DOHH2 (cell line): ENCODE results near the gene NHLH1.

ENCODE experiments used
- H3F3A ChIP-seq: fragments of 200-600 bp; sonication (generic), shearing (Covaris generic); 2 replicates; pipeline ENCODE4 v1.6.0; 2016; ENCODE audit warnings: antibody characterized with exemption, mild to moderate bottlenecking; ENCODE audit not compliant: control insufficient read depth, insufficient read depth
- H3K27ac ChIP-seq: fragments of 200-600 bp; sonication (generic); 2 replicates; pipeline ENCODE4 v1.5.1; 2014; ENCODE audit warnings: low read depth, mild to moderate bottlenecking, low read length, moderate library complexity
- H3K27me3 ChIP-seq: fragments of 200-600 bp; sonication (generic); 2 replicates; pipeline ENCODE4 v1.6.1; 2014; ENCODE audit warnings: mild to moderate bottlenecking, low read length, mixed read lengths; ENCODE audit not compliant: control insufficient read depth
- H3K36me3 ChIP-seq: fragments of 200-600 bp; sonication (generic); 2 replicates; pipeline ENCODE4 v1.6.1; 2014; ENCODE audit warnings: mild to moderate bottlenecking, low read length, moderate library complexity, mixed read lengths; ENCODE audit not compliant: control insufficient read depth
- H3K4me1 ChIP-seq: fragments of 200-600 bp; sonication (generic); 2 replicates; pipeline ENCODE4 v1.6.1; 2014; ENCODE audit warnings: mild to moderate bottlenecking, low read length, mixed read lengths; ENCODE audit not compliant: control insufficient read depth
- H3K4me2 ChIP-seq: fragments of 200-600 bp; sonication (generic); 2 replicates; pipeline ENCODE4 v1.6.0; 2014; ENCODE audit warnings: mild to moderate bottlenecking, low read length, moderate library complexity
- H3K4me3 ChIP-seq: fragments of 200-600 bp; sonication (generic); 2 replicates; pipeline ENCODE4 v1.5.1; 2014; ENCODE audit warnings: mild to moderate bottlenecking, low read length, mixed read lengths
- H3K79me2 ChIP-seq: fragments of 200-600 bp; sonication (generic); 2 replicates; pipeline ENCODE4 v1.6.1; 2014; ENCODE audit warnings: mild to moderate bottlenecking, low read length, mixed read lengths; ENCODE audit not compliant: control insufficient read depth
- H3K9me2 ChIP-seq: fragments of 200-600 bp; sonication (generic); replicated peaks from 2 replicates; pipeline ENCODE4 v1.6.1; 2014; ENCODE audit warnings: mild to moderate bottlenecking, low read length, mixed read lengths; ENCODE audit not compliant: control insufficient read depth
- H3K9me3 ChIP-seq: fragments of 200-600 bp; sonication (generic); 2 replicates; pipeline ENCODE4 v1.6.1; 2014; ENCODE audit warnings: antibody characterized with exemption, low read length, mixed read lengths; ENCODE audit not compliant: control insufficient read depth, insufficient read depth
- H4K20me1 ChIP-seq: fragments of 200-600 bp; sonication (generic); 2 replicates; pipeline ENCODE4 v1.6.0; 2014; ENCODE audit warnings: low read depth, mild to moderate bottlenecking, antibody characterized with exemption, low read length, moderate library complexity; ENCODE audit not compliant: control insufficient read depth, insufficient read depth
- EZH2phosphoT487 ChIP-seq: fragments of 200-600 bp; sonication (generic); IDR thresholded peaks from 2 replicates; pipeline ENCODE4 v1.6.1; 2017; ENCODE audit warnings: borderline replicate concordance, mild to moderate bottlenecking, antibody characterized with exemption, low read length, moderate library complexity, mixed read lengths
- TF ChIP-seq, protein P1 (sequence below): fragments of 200-600 bp; sonication (generic); IDR thresholded peaks from one replicate; pipeline ENCODE4 v1.5.1; 2014; ENCODE audit warnings: antibody characterized with exemption, mild to moderate bottlenecking, low read depth, low read length; ENCODE audit not compliant: poor library complexity, severe bottlenecking

The NHLH1 gene

DNA sequence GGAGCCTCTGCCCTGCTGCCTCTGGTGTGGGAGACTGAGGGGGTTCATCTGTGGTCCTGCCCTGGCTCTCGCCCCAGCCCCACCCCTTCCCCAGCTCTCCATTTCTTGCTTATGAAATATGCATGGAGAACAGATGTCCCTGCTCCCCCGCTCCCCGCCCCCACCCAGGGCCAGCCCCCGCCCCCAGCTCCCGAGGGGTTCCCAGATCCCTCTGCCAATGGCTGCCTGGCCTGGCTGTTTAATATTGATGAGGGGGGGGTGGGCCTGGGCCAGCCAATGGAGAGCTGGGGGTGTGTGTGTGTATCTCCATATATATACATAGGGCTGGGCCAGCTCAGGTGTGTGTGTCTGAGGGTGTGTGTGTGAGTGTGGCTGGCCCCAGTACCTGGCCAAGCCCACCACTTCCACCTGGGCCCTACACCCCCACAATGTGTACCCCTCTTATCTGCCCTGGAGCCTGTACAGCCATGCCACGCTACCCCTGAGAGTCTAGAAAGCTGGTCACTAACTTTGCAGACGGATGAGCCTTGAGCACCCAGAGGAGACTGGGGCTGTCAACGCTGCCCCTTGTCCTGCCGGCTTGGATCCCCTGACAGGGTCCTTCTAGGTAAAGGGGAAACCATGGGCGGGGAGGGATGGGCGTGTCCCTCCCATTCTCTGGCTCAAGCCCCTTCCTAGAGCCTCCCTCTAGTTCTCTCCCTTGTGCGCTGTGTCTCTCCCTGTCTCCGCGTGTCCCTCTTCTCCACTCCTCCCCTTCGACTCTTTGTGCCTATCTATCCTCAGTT, at the start of gene NHLH1:
Gene NHLH1 (plus strand): TSS at position 341 of the 785 bp plus-strand sequence. CDS start 3,661 bp downstream, outside the sequence.
- Histone ChIP-seq H3K4me3 (no peak within 1 kb of the TSS), H3K79me2 (no peaks in the 10 kb centered on the region), H3K27me3 (peaks cover 20% of the 10 kb centered on the region), H4K20me1 (no peaks in the 10 kb centered on the region), H3K9me3 (no peaks in the 10 kb centered on the region), H3K27ac (no peak within 1 kb of the TSS), H3K4me2 (no peak within 1 kb of the TSS), H3K36me3 (no peaks in the 10 kb centered on the region), H3K9me2 (no peaks in the 10 kb centered on the region), H3K4me1 (no peaks in the 10 kb centered on the region), H3F3A (no peaks in the 10 kb centered on the region)
- TF ChIP-seq, protein P1, sequence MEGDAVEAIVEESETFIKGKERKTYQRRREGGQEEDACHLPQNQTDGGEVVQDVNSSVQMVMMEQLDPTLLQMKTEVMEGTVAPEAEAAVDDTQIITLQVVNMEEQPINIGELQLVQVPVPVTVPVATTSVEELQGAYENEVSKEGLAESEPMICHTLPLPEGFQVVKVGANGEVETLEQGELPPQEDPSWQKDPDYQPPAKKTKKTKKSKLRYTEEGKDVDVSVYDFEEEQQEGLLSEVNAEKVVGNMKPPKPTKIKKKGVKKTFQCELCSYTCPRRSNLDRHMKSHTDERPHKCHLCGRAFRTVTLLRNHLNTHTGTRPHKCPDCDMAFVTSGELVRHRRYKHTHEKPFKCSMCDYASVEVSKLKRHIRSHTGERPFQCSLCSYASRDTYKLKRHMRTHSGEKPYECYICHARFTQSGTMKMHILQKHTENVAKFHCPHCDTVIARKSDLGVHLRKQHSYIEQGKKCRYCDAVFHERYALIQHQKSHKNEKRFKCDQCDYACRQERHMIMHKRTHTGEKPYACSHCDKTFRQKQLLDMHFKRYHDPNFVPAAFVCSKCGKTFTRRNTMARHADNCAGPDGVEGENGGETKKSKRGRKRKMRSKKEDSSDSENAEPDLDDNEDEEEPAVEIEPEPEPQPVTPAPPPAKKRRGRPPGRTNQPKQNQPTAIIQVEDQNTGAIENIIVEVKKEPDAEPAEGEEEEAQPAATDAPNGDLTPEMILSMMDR, result no peak
- no peak for TF ChIP-seq EZH2phosphoT487

DNA sequence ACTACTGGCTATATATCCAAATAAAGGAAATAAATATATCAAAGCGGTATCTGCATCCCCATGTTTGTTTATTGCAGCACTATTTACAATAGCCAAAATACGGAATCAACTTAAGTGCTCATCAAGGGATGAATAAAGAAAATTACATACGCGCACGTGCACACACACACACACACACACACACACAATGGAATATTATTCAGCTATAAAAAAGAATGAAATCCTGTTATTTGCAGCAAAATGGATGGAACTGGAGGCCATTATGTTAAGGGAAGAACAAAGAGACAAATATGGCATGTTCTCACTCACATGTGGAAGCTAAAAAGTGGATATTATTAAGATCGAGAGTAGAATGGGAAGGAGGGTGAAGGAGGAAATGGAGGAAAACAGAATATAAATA, 44.0 kb upstream of the NHLH1 start:
- H3K79me2 ChIP-seq, result peaks cover 23% of the 10 kb centered on the region
- H3K4me1 ChIP-seq, result no peaks in the 10 kb centered on the region
- H3K9me2 ChIP-seq, result no peaks in the 10 kb centered on the region
- H3K36me3 ChIP-seq, result peaks cover 84% of the 10 kb centered on the region
- H3K27me3 ChIP-seq, result no peaks in the 10 kb centered on the region
- no peaks in the 10 kb centered on the region for H3K9me3 ChIP-seq
- peaks cover 2% of the 10 kb centered on the region; the same call in 1 of the 2 replicates for H3F3A ChIP-seq
- H3K4me2 ChIP-seq, result no peak overlapping the region
- no peak overlapping the region for H3K27ac ChIP-seq
- no peak for TF ChIP-seq EZH2phosphoT487
- TF ChIP-seq, protein P1, result no peak
- H4K20me1 ChIP-seq, result no peaks in the 10 kb centered on the region
- H3K4me3 ChIP-seq, result no peak overlapping the region

DNA sequence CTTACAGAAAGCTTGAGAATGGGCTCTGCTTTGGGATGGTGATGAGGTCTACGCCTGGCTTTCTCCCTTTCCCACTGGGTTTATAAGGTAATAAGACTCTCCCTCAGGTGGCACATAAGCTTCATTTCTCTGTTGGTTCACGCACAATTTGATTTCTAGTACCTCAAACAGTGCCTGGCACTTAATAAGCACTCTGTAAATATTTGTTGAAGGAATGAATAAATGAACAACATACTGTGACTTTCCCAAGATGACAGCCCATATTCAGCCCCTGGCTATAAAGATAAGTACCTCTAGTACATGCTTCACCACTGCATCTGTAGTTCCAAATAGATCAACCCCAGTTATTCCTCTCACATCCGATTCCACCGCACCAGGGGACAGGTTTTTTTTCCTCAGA, 41.6 kb upstream of the NHLH1 start:
- H4K20me1 ChIP-seq, result no peaks in the 10 kb centered on the region
- no peaks in the 10 kb centered on the region for H3K4me1 ChIP-seq
- H3K4me2 ChIP-seq, result no peak overlapping the region
- no peaks in the 10 kb centered on the region for H3K9me2 ChIP-seq
- H3K27ac ChIP-seq, result no peak overlapping the region
- H3K4me3 ChIP-seq, result no peak overlapping the region
- H3K79me2 ChIP-seq, result peaks cover 10% of the 10 kb centered on the region
- no peaks in the 10 kb centered on the region for H3K27me3 ChIP-seq
- H3K36me3 ChIP-seq, result peaks cover 86% of the 10 kb centered on the region
- H3F3A ChIP-seq, result peaks cover 4% of the 10 kb centered on the region; the same call in 1 of the 2 replicates
- no peak for TF ChIP-seq EZH2phosphoT487
- TF ChIP-seq, protein P1, result no peak
- no peaks in the 10 kb centered on the region for H3K9me3 ChIP-seq
